MCF 10A (cell line): ENCODE data around the gene MUTYH. TPM values are rescaled to one million over a fixed set of nuclear protein-coding genes. Genes with fewer than 3 reads are reported as not detected.
"Not testable (repeated sequence)": the region's sequence is repeated elsewhere in the genome, so short reads cannot be mapped to it uniquely, and the experiment has no call there.

Source experiments
- BruUV-seq: library from RNA; stranded (reverse); fragments of 400-500 nt; replicated peaks from 2 replicates; lab custom pipeline; 2021; lab: Mats Ljungman, UMichigan
- CTCF ChIA-PET: fragments of 300-600 bp; sonication (Branson Sonifier 250); formaldehyde crosslinking; extraction: SDS; loops from one replicate; lab custom pipeline; 2021; ENCODE audit warnings: antibody characterized with exemption, inconsistent platforms; lab: Yijun Ruan, JAX
- POLR2A ChIA-PET: fragments of 300-600, 350-650 bp; sonication (Branson Sonifier 250); formaldehyde crosslinking; extraction: SDS; loops from one replicate; lab custom pipeline; 2020; ENCODE audit warnings: antibody characterized with exemption, inconsistent platforms; lab: Yijun Ruan, JAX
- DNase-seq: peaks from one replicate; pipeline ENCODE4 v3.0.0-alpha.2; 2018; ENCODE audit not compliant: unreplicated experiment
- H3K27ac Mint-ChIP-seq: one replicate; pipeline ENCODE4 v1.8.0; 2022; ENCODE audit warnings: mild to moderate bottlenecking, low read depth, mixed read lengths; ENCODE audit not compliant: unreplicated experiment
- H3K27me3 Mint-ChIP-seq: one replicate; pipeline ENCODE4 v1.8.0; 2022; ENCODE audit warnings: mixed read lengths; ENCODE audit not compliant: insufficient read depth, unreplicated experiment
- H3K36me3 Mint-ChIP-seq: one replicate; pipeline ENCODE4 v1.8.0; 2022; ENCODE audit warnings: mild to moderate bottlenecking, moderate library complexity, mixed read lengths; ENCODE audit not compliant: insufficient read depth, unreplicated experiment
- H3K4me1 Mint-ChIP-seq: one replicate; pipeline ENCODE4 v1.8.0; 2022; ENCODE audit warnings: mixed read lengths; ENCODE audit not compliant: insufficient read depth, unreplicated experiment
- H3K4me3 Mint-ChIP-seq: one replicate; pipeline ENCODE4 v1.8.0; 2022; ENCODE audit warnings: mild to moderate bottlenecking, moderate library complexity, mixed read lengths; ENCODE audit not compliant: unreplicated experiment
- H3K9me3 Mint-ChIP-seq: one replicate; pipeline ENCODE4 v1.8.0; 2022; ENCODE audit warnings: mixed read lengths; ENCODE audit not compliant: unreplicated experiment
- CTCF ChIP-seq: fragments of 200-600 bp; IDR thresholded peaks from one replicate; pipeline ENCODE4 v1.8.0; 2022; ENCODE audit warnings: antibody characterized with exemption, mild to moderate bottlenecking; ENCODE audit not compliant: unreplicated experiment
- intact Hi-C: fragments of 100-400 bp; cut with micrococcal nuclease; formaldehyde crosslinking; loops from 2 replicates; pipeline ENCODE4 v1.14.1; 2022
- total RNA-seq: library from RNA; stranded (reverse); gene quantifications from 2 replicates; pipeline ENCODE4 v1.2.3, GENCODE V29; 2022

The MUTYH gene
- total RNA-seq, 1 experiment from 2014 or later, result 31.3 TPM

DNA sequence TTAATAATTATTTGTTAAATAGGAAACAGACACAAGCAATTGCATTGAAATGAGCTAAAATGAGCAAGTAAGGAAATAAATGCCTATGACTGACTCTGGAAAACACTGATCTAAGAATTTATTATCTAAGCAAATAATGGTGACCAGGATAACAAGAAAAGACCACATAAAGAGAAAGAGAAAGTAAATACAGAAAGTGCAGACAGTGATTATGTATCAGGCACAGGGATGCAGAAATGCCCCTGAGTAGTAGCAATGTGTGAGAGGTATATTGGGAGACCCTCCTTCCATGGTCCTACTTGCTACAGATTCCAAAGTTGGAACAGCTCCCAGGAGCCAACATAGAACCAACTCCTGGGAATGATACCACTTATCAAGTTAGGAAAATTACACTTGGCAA, 33.3 kb upstream of the MUTYH start:
- H3K27ac Mint-ChIP-seq, result no peak overlapping the region
- no peaks in the 10 kb centered on the region for H3K9me3 Mint-ChIP-seq
- no peaks in the 10 kb centered on the region for H3K36me3 Mint-ChIP-seq
- POLR2A ChIA-PET, result no interaction called here
- no peak overlapping the region for H3K4me3 Mint-ChIP-seq
- DNase-seq, result no peak
- intact Hi-C loops, result no loop called here
- no peak for TF ChIP-seq CTCF
- H3K27me3 Mint-ChIP-seq, result no peaks in the 10 kb centered on the region
- no peaks in the 10 kb centered on the region for H3K4me1 Mint-ChIP-seq
- CTCF ChIA-PET, result interaction anchor here (2.1 kb wide), 1 partner anchor 13 kb away, joined by 8 read pairs; no protein-coding TSS in a partner anchor
- BruUV-seq, result no TSS peak

DNA sequence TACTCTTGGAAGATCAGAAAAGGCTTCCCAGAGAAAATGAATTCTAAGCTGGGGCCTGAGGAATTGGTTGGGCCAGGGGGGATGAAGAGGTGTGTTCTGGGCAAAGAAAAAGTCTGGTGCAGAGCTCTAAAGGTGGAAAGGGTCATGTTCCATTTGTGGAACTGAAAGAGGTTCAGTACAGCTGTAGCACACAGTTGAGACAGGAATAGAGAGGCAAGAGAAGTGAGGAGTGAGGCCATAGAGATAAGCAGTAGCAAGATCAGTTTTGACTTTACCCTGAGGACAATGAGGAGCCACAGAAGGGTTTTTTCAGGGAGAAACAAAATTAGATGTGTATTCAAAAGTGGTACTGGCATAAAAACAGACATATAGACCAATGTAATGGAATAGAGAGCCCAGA, 30.3 kb upstream of the MUTYH start:
- Mint-ChIP-seq H3K4me3 (no peak overlapping the region), H3K27ac (no peak overlapping the region), H3K36me3 (no peaks in the 10 kb centered on the region), H3K27me3 (no peaks in the 10 kb centered on the region), H3K9me3 (no peaks in the 10 kb centered on the region), H3K4me1 (no peaks in the 10 kb centered on the region)
- CTCF ChIA-PET, result interaction anchor here (1.9 to 2.3 kb wide), 2 partner anchors 11 to 123 kb away, joined by 8 to 11 read pairs; no protein-coding TSS in a partner anchor
- intact Hi-C loops, result no loop called here
- DNase-seq, result no peak
- BruUV-seq, result no TSS peak
- POLR2A ChIA-PET, result no interaction called here
- TF ChIP-seq CTCF, result no peak

- Mint-ChIP-seq H3K27me3 (no peaks in the 10 kb centered on the region), H3K9me3 (no peaks in the 10 kb centered on the region), H3K36me3 (no peaks in the 10 kb centered on the region), H3K27ac (no peak overlapping the region), H3K4me3 (no peak overlapping the region), H3K4me1 (peaks cover 1% of the 10 kb centered on the region)
- intact Hi-C loops, result no loop called here
- POLR2A ChIA-PET, result interaction anchor here (0.7 to 1.4 kb wide), 4 partner anchors 16 to 156 kb away, joined by 3 to 4 read pairs (median 4); partner anchors contain the start of genes MUTYH and TESK2
- no peak for TF ChIP-seq CTCF
- no TSS peak for BruUV-seq
- CTCF ChIA-PET, result interaction anchor here (0.6 to 11.8 kb wide), 3 partner anchors 79 to 204 kb away, joined by 3 to 303 read pairs (median 3); partner anchors contain the start of gene TESK2
- no peak for DNase-seq
Observed at GRCh38 chr1:45365051-45365450, 24.8 kb upstream of the MUTYH start.

DNA sequence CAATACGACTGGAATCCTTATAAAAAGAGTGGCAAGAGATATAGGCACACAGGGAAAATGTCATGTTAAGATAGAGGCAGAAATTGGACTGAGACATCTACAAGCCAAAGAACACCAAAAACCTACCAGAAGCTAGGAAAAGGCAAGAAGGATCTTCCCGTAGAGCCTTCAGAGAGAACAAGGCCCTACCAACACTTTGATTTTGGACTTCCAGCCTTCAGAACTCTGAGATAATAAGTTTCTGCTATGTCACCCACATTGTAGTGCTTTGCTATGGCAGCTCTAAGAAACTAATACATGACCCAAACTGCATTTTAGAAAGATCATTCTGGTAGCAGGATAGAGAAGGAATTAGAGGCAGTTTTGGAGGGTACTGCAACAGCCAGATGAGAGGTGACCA, 24.1 kb upstream of the MUTYH start:
- Mint-ChIP-seq H3K9me3 (no peaks in the 10 kb centered on the region), H3K36me3 (no peaks in the 10 kb centered on the region), H3K4me1 (peaks cover 4% of the 10 kb centered on the region), H3K4me3 (no peak overlapping the region), H3K27ac (no peak overlapping the region), H3K27me3 (no peaks in the 10 kb centered on the region)
- intact Hi-C loops, result no loop called here
- no TSS peak for BruUV-seq
- TF ChIP-seq CTCF, result no peak
- DNase-seq, result no peak
- ChIA-PET CTCF (interaction anchor here (0.6 to 11.8 kb wide), 2 partner anchors 55 to 128 kb away, joined by 3 to 303 read pairs; partner anchors contain the start of gene TESK2), POLR2A (interaction anchor here (0.9 to 1.4 kb wide), 2 partner anchors 24 to 126 kb away, joined by 3 to 4 read pairs; partner anchors contain the start of genes MUTYH and TESK2)

DNA sequence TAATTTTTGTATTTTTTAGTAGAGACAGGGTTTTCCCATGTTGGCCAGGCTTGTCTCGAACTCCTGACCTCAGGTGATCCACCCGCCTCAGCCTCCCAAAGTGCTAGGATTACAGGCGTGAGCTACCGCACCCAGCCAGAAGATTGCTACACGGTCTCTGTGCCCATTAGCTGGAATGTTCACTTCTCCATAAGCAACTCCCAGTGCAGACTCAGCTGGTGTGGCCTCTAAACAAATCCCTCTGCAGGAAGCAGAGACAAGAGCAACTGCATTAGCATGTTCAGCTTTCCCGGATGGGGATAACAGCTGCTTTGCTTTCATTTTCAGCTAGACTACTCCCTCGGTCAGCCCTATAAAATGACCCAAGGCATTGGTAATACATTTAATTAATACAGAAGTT, 20.7 kb upstream of the MUTYH start:
- not testable (repeated sequence) for H3K27me3 Mint-ChIP-seq, H3K27ac Mint-ChIP-seq, H3K4me3 Mint-ChIP-seq, BruUV-seq, H3K4me1 Mint-ChIP-seq, H3K36me3 Mint-ChIP-seq, DNase-seq, H3K9me3 Mint-ChIP-seq
- intact Hi-C loops, result loop anchor here (2.0 kb wide), 1 partner anchor 210 kb away; no protein-coding TSS in a partner anchor
- ChIA-PET POLR2A (interaction anchor here (2.1 to 4.8 kb wide), 2 partner anchors 131 to 160 kb away, joined by 8 to 28 read pairs; partner anchors contain the start of gene TESK2), CTCF (interaction anchor here (0.7 to 11.8 kb wide), 9 partner anchors 11 to 208 kb away, joined by 3 to 303 read pairs (median 8); partner anchors contain the start of gene TESK2)
